Measurements from ENCODE around the gene TMEM144.

Gene TMEM144

GRCh38 chr4:158172261-158173258 lies 37.7 kb upstream of the TMEM144 start, which contains the start of gene GASK1B:
Gene GASK1B, minus strand, starts transcription at chr4:158173025. Its CDS starts 1,650 bp downstream, at chr4:158171375.
- Histone ChIP-seq H3K18ac (ENCODE audit: low read length) (no peak within 1 kb of the TSS), H3K14ac (ENCODE audit: low read length) (no peak within 1 kb of the TSS), H2BK15ac (ENCODE audit: low read length) (no peak within 1 kb of the TSS), H3K4me2 (ENCODE audit: insufficient read depth, low read length, poor library complexity, severe bottlenecking) (no peak within 1 kb of the TSS), H3K4me3 (ENCODE audit: low read length in 2 of 2) (peak within 1 kb of the TSS in 1 of 2 donors; percentile 32), H4K91ac (ENCODE audit: low read depth, low read length, poor library complexity) (no peak within 1 kb of the TSS), H3K9ac (ENCODE audit: low read depth, low read length, poor library complexity) (no peak within 1 kb of the TSS), H4K8ac (ENCODE audit: low read depth, low read length) (no peak within 1 kb of the TSS), H3K27ac (replicated peaks; ENCODE audit: low read length) (no peak within 1 kb of the TSS), H3K9me3 (replicated peaks in 1 of 2; ENCODE audit: control insufficient read depth in 2 of 2, insufficient read depth in 1 of 2, low read depth in 1 of 2, low read length in 2 of 2) (no peaks in the 10 kb centered on the region), H3K27me3 (ENCODE audit: control insufficient read depth in 3 of 3, insufficient read depth in 3 of 3, low read depth in 1 of 3, low read length in 3 of 3) (no peaks in the 10 kb centered on the region), H3K23ac (ENCODE audit: low read depth, low read length, poor library complexity) (no peak within 1 kb of the TSS), H2BK120ac (ENCODE audit: low read depth, low read length) (no peak within 1 kb of the TSS), H3K79me1 (ENCODE audit: low read depth, low read length) (no peaks in the 10 kb centered on the region), H2BK12ac (ENCODE audit: low read length) (no peak within 1 kb of the TSS), H2BK5ac (ENCODE audit: low read length) (no peak within 1 kb of the TSS), H2AK5ac (ENCODE audit: low read depth, low read length) (no peak within 1 kb of the TSS), H3K4me1 (ENCODE audit: control insufficient read depth in 2 of 2, insufficient read depth in 1 of 2, low read depth in 1 of 2, low read length in 2 of 2) (peaks cover 0 to 4% of the 10 kb centered on the region in 2 donors), H2AFZ (ENCODE audit: low read length) (peak within 1 kb of the TSS; percentile 88), H3K36me3 (replicated peaks in 1 of 2; ENCODE audit: control insufficient read depth in 2 of 2, insufficient read depth in 2 of 2, low read length in 2 of 2) (no peaks in the 10 kb centered on the region), H3K4ac (ENCODE audit: low read length) (no peak within 1 kb of the TSS)
- DNase-seq (ENCODE audit: low spot score) = peak; percentile 21
- WGBS, 2 donors (ENCODE audit: extremely low coverage in 2 of 2, insufficient read length in 2 of 2, insufficient replicate concordance in 1 of 2) = no CpG with 5 or more reads among the region's 12 CpGs

- Histone ChIP-seq H3K18ac (ENCODE audit: low read length) (no peak overlapping the region), H3K79me1 (ENCODE audit: low read depth, low read length) (no peaks in the 10 kb centered on the region), H2BK12ac (ENCODE audit: low read length) (no peak overlapping the region), H3K27me3 (ENCODE audit: control insufficient read depth in 3 of 3, insufficient read depth in 3 of 3, low read depth in 1 of 3, low read length in 3 of 3) (no peaks in the 10 kb centered on the region), H3K14ac (ENCODE audit: low read length) (no peak overlapping the region), H3K4me3 (ENCODE audit: low read length in 2 of 2) (no peak overlapping the region), H3K4ac (ENCODE audit: low read length) (no peak overlapping the region), H3K9ac (ENCODE audit: low read depth, low read length, poor library complexity) (no peak overlapping the region), H3K4me2 (ENCODE audit: insufficient read depth, low read length, poor library complexity, severe bottlenecking) (no peak overlapping the region), H2BK15ac (ENCODE audit: low read length) (no peak overlapping the region), H2BK5ac (ENCODE audit: low read length) (no peak overlapping the region), H2BK120ac (ENCODE audit: low read depth, low read length) (no peak overlapping the region), H4K91ac (ENCODE audit: low read depth, low read length, poor library complexity) (no peak overlapping the region), H4K8ac (ENCODE audit: low read depth, low read length) (no peak overlapping the region), H2AFZ (ENCODE audit: low read length) (no peak overlapping the region), H3K23ac (ENCODE audit: low read depth, low read length, poor library complexity) (no peak overlapping the region), H3K4me1 (ENCODE audit: control insufficient read depth in 2 of 2, insufficient read depth in 1 of 2, low read depth in 1 of 2, low read length in 2 of 2) (peaks cover 0 to 4% of the 10 kb centered on the region in 2 donors), H3K27ac (replicated peaks; ENCODE audit: low read length) (no peak overlapping the region), H3K36me3 (replicated peaks in 1 of 2; ENCODE audit: control insufficient read depth in 2 of 2, insufficient read depth in 2 of 2, low read length in 2 of 2) (no peaks in the 10 kb centered on the region), H2AK5ac (ENCODE audit: low read depth, low read length) (no peak overlapping the region), H3K9me3 (replicated peaks in 1 of 2; ENCODE audit: control insufficient read depth in 2 of 2, insufficient read depth in 1 of 2, low read depth in 1 of 2, low read length in 2 of 2) (no peaks in the 10 kb centered on the region)
- DNase-seq (ENCODE audit: low spot score) = no peak
- WGBS, 2 donors (ENCODE audit: extremely low coverage in 2 of 2, insufficient read length in 2 of 2, insufficient replicate concordance in 1 of 2) = no CpG with 5 or more reads among the region's 2 CpGs
These were observed 34.2 kb upstream of the TMEM144 start for GRCh38 chr4:158176108-158176507.

GRCh38 chr4:158176776-158177175 lies 33.5 kb upstream of the TMEM144 start:
- Histone ChIP-seq H3K23ac (ENCODE audit: low read depth, low read length, poor library complexity) (no peak overlapping the region), H2BK5ac (ENCODE audit: low read length) (no peak overlapping the region), H3K4ac (ENCODE audit: low read length) (no peak overlapping the region), H3K27me3 (ENCODE audit: control insufficient read depth in 3 of 3, insufficient read depth in 3 of 3, low read depth in 1 of 3, low read length in 3 of 3) (no peaks in the 10 kb centered on the region), H3K27ac (replicated peaks; ENCODE audit: low read length) (no peak overlapping the region), H2BK12ac (ENCODE audit: low read length) (no peak overlapping the region), H2AFZ (ENCODE audit: low read length) (no peak overlapping the region), H3K36me3 (replicated peaks in 1 of 2; ENCODE audit: control insufficient read depth in 2 of 2, insufficient read depth in 2 of 2, low read length in 2 of 2) (no peaks in the 10 kb centered on the region), H3K4me1 (ENCODE audit: control insufficient read depth in 2 of 2, insufficient read depth in 1 of 2, low read depth in 1 of 2, low read length in 2 of 2) (peaks cover 0 to 4% of the 10 kb centered on the region in 2 donors), H3K9me3 (replicated peaks in 1 of 2; ENCODE audit: control insufficient read depth in 2 of 2, insufficient read depth in 1 of 2, low read depth in 1 of 2, low read length in 2 of 2) (no peaks in the 10 kb centered on the region), H4K91ac (ENCODE audit: low read depth, low read length, poor library complexity) (no peak overlapping the region), H2BK15ac (ENCODE audit: low read length) (no peak overlapping the region), H3K9ac (ENCODE audit: low read depth, low read length, poor library complexity) (no peak overlapping the region), H2BK120ac (ENCODE audit: low read depth, low read length) (no peak overlapping the region), H3K79me1 (ENCODE audit: low read depth, low read length) (no peaks in the 10 kb centered on the region), H3K4me2 (ENCODE audit: insufficient read depth, low read length, poor library complexity, severe bottlenecking) (no peak overlapping the region), H3K18ac (ENCODE audit: low read length) (no peak overlapping the region), H3K4me3 (ENCODE audit: low read length in 2 of 2) (no peak overlapping the region), H4K8ac (ENCODE audit: low read depth, low read length) (no peak overlapping the region), H2AK5ac (ENCODE audit: low read depth, low read length) (no peak overlapping the region), H3K14ac (ENCODE audit: low read length) (no peak overlapping the region)
- no peak for DNase-seq (ENCODE audit: low spot score)

- H2AK5ac ChIP-seq (ENCODE audit: low read depth, low read length) = no peak overlapping the region
- no peak overlapping the region for H4K91ac ChIP-seq (ENCODE audit: low read depth, low read length, poor library complexity)
- no peak overlapping the region for H3K9ac ChIP-seq (ENCODE audit: low read depth, low read length, poor library complexity)
- H2BK15ac ChIP-seq (ENCODE audit: low read length) = no peak overlapping the region
- no peaks in the 10 kb centered on the region for H3K27me3 ChIP-seq (ENCODE audit: control insufficient read depth in 3 of 3, insufficient read depth in 3 of 3, low read depth in 1 of 3, low read length in 3 of 3)
- no peak overlapping the region for H3K4ac ChIP-seq (ENCODE audit: low read length)
- no peak for DNase-seq (ENCODE audit: low spot score)
- no peak overlapping the region for H3K27ac ChIP-seq (replicated peaks; ENCODE audit: low read length)
- no peak overlapping the region for H4K8ac ChIP-seq (ENCODE audit: low read depth, low read length)
- no CpG with 5 or more reads among the region's 3 CpGs for WGBS, 2 donors (ENCODE audit: extremely low coverage in 2 of 2, insufficient read length in 2 of 2, insufficient replicate concordance in 1 of 2)
- H3K4me2 ChIP-seq (ENCODE audit: insufficient read depth, low read length, poor library complexity, severe bottlenecking) = no peak overlapping the region
- no peak overlapping the region for H3K23ac ChIP-seq (ENCODE audit: low read depth, low read length, poor library complexity)
- H3K36me3 ChIP-seq (replicated peaks in 1 of 2; ENCODE audit: control insufficient read depth in 2 of 2, insufficient read depth in 2 of 2, low read length in 2 of 2) = no peaks in the 10 kb centered on the region
- no peak overlapping the region for H2BK5ac ChIP-seq (ENCODE audit: low read length)
- H3K9me3 ChIP-seq (replicated peaks in 1 of 2; ENCODE audit: control insufficient read depth in 2 of 2, insufficient read depth in 1 of 2, low read depth in 1 of 2, low read length in 2 of 2) = no peaks in the 10 kb centered on the region
- no peak overlapping the region for H2AFZ ChIP-seq (ENCODE audit: low read length)
- no peak overlapping the region for H3K18ac ChIP-seq (ENCODE audit: low read length)
- H3K4me3 ChIP-seq (ENCODE audit: low read length in 2 of 2) = no peak overlapping the region
- no peak overlapping the region for H2BK120ac ChIP-seq (ENCODE audit: low read depth, low read length)
- no peak overlapping the region for H2BK12ac ChIP-seq (ENCODE audit: low read length)
- no peaks in the 10 kb centered on the region for H3K4me1 ChIP-seq (ENCODE audit: control insufficient read depth in 2 of 2, insufficient read depth in 1 of 2, low read depth in 1 of 2, low read length in 2 of 2)
- H3K14ac ChIP-seq (ENCODE audit: low read length) = no peak overlapping the region
- no peaks in the 10 kb centered on the region for H3K79me1 ChIP-seq (ENCODE audit: low read depth, low read length)
These were observed 30.8 kb upstream of the TMEM144 start for GRCh38 chr4:158179465-158179864.

All from neuronal stem cell (in vitro differentiated cells).